HL-60/S4 (cell line): ENCODE measurements around the gene DTX4.

Source experiments
- in situ Hi-C: fragments of 300-500 bp; cut with MboI; formaldehyde crosslinking; loops from 2 replicates; pipeline ENCODE4 v1.14.3; 2022; ENCODE audit warnings: low sequenced_read_pairs

Gene DTX4

DNA sequence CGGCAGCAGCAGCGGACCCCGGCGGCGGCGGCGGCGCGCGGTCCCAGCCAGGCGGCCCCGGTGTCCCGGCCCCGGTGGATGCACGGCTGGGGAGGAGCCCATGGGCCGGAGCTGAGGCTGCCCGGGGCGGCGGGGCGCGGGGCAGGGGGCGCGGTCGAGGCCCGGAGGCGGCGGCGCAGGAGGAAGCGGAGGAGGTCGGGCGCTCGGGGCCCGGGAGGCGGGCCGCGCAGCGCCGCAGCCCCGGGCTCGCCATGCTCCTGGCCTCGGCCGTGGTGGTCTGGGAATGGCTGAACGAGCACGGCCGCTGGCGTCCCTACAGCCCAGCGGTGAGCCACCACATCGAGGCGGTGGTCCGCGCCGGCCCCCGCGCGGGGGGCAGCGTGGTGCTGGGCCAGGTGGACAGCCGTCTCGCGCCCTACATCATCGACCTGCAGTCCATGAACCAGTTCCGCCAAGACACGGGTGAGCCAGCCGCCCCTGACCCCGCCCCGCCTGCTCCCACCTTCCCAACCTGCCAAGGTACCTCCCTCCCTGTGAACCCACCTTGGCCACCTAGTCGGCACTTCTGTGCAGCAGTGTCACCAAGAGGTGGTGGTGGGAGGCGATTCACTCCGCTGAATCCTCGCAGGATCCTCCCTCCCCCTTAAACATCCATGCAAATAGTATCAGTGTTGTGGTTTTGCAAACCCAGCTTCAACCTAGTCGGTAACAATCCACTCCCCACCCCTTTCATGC lies 580 bp downstream of the DTX4 start:
- in situ Hi-C loops = no loop called here

DNA sequence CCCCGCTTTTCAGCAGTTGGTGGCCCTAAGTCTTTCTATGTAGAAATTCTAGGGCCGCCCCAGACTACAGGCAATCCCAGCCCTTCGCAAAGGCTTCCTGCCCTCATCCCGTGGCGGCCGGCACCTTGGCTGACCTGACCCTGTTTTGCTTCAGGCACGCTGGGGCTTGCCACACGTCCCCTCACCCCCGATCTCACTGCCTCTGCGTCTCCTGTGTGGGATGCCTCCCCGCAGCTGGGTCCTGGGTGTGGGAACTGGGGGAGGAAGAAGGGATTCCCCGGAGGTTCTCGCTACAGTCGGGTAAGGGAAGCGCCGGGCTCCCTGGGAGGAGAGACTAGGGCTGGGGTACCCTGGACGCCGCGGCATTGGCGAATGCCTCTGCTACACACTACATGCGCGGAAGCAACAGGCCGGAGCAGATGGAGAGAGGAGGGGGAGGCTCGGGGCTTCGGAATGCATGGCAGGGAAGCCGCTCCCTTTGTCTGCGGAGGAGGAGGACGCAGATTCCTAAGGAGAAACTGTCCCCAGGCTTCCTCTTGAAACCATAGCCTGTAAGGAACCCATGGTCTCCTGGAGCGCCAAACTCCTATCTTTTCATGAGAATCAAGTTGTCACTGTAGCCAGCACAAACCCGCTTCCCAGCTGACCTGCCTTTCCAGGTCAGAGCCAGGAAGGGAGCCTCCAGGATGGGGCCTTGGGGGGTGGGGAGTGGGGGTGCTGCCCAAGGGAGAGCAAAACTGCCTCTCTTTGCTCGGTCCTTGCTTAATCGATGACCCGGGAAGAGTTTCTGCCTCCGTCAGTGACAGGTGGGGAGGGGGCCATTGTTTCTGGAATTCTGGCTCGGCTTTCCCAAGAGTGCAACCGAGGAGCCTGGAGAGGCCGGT lies 1.4 kb downstream of the DTX4 start:
- in situ Hi-C loops = no loop called here

- in situ Hi-C loops = no loop called here
Observed at GRCh38 chr11:59173964-59174663, 2.2 kb downstream of the DTX4 start.

GRCh38 chr11:59174664-59175033 lies 2.7 kb downstream of the DTX4 start:
- in situ Hi-C loops = no loop called here

DNA sequence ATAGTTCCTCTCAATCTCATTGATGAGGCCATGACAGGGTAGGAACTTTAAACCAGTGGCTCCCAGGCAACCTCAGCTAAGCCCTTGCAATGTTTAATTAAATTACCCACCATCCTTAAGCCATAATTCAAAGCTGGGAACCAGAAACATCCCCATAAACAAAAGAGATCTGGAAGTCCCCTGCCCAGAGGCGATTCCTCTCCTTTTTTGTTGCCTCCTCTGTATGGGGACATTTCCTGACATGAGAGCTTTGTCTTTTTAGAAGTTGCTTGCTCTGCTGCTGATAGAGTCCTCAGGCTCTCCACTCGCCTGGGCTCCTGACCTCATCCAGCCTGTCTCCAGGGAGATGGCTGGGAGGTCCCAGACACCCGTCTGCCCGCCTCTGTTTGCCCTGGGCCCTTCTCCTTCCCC lies 3.2 kb downstream of the DTX4 start:
- in situ Hi-C loops = no loop called here

DNA sequence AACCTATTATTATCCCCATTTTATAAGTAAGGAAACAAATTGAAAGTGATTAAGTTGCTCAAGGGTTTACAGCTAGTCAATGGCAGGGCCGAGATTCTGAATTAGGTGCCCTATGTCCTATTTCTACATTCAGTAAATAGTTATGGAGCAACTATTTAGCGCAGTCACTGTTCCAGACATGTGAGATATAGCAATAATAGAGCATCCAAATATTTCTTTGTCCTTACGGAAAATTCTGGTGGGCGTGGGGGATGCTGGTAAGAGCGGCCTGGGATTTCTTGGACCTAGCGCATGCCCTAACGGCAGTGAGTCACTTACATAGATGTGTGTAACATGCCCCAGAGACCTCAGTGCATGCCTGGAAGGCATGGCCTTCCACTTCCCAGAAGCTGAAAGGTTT lies 4.4 kb downstream of the DTX4 start:
- in situ Hi-C loops = no loop called here

- in situ Hi-C loops = no loop called here
Observed at GRCh38 chr11:59178402-59178801, 6.5 kb downstream of the DTX4 start.

DNA sequence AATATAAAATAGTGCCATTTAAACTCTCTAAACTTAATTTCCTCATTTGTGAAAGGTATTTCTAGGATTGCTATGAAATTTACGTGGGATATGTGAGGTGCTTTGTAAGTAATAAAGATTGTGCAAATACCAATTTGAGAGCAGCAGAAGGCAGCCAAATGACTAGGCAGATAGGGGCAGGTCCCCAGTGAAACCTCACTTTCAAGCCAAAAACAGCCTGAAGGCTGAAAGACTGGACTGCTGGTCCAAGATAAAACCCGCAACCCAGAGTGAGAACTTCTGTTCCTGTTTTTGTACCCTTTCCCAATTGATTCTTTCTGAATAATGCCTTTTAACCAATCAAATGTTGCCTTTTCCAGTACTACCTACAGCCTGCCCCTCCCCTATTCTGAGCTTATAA lies 7.2 kb downstream of the DTX4 start:
- in situ Hi-C loops = no loop called here

DNA sequence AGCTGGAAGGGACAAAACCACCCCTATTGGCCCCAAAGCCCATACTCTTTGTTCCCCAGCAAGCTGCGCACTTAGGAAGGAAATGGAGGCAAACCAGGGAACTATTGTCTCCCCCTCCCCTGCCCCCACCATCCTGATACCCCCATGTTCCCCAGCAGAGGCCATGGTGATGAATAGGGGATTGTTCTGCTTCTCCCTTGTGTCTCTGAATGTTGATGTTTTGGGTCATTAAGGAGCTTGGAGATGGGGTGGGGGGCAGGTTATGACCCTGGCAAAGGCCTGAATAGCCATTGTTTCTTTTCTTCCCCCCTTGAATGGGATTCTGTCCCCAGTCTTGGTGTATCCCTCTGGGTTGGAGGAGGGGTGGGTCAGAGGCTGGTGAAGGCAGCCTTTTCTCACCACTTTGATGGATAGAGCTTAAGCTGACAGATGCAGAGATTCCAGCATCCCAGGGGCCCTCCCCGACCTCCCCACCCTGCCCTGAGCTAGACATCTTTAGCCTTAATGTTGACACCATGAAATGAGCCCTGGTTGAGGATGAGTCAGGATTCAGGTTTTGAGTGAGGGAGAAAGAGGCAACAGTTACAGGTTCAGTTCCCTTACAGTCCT lies 8.3 kb downstream of the DTX4 start:
- in situ Hi-C loops = no loop called here

DNA sequence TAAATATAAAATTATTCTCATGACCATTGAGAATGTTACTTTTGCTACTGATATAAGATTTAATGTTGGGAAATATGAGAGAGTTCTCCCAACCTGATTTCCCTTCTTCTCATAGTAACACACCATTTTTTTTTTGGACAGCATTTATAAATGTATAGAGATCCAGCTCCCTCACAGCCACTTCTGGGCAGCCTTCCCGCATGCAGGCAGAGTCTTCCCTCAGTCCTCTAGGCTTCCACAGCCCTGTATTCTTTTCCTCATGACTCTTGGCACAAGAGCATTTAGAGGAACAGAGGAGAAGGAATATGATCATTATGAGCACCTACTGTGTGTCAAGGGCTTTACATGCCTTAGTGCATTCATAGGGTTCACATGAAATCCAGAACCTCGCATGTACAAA lies 9.0 kb downstream of the DTX4 start:
- in situ Hi-C loops = no loop called here

GRCh38 chr11:59181746-59182456 lies 10.0 kb downstream of the DTX4 start:
- in situ Hi-C loops = no loop called here

DNA sequence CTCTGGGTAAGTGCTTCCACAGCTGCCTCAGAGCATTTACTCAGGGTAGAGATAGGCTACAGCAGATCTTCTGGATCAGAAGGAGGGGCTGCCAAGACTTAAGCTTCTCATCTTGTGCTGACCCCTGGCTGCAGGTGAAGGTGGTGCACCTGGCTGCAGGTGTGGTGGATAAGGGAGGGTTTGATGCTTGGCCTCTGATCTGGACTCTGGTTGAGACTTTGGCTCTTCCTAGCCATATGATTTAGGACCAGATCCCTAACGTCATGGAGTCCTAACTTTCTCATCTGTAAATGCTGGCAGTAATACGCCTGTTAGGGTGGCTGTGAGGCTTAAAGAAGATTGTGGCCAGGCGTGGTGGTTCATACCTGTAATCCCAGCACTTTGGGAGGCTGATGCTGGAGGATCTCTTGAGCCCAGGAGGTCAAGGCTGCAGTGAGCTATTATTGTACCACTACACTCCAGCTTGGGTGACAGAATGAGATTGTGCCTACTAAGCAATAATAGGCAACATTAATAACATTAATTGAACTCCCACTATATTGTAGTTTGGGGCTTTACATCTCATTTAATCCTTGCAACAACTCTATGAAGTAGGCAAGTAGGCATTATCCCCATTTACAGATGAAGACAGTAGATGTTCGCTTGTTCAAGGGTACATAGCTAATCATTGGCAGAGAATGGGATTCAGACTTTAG lies 10.7 kb downstream of the DTX4 start:
- in situ Hi-C loops = no loop called here

DNA sequence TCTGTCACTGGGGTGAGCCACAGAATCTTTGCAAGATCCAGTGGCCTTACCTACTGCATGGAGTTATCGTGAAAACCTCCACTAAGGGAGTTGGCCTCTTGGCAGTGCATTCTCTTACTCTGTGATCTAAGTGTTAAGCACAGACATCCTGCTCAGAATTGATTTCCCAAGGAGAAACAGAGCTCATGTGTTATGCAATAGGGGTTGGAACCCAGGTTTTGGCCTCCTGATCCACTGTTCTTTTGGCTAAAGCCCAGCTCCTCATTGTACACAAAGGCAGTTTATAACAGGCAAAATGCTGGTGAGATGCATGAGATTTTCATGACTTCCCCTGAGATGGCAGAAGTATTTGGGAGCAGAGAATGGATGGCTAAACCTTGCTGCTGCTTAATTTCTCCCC lies 11.8 kb downstream of the DTX4 start:
- in situ Hi-C loops = no loop called here

GRCh38 chr11:59184691-59185339 lies 12.9 kb downstream of the DTX4 start:
- in situ Hi-C loops = no loop called here

DNA sequence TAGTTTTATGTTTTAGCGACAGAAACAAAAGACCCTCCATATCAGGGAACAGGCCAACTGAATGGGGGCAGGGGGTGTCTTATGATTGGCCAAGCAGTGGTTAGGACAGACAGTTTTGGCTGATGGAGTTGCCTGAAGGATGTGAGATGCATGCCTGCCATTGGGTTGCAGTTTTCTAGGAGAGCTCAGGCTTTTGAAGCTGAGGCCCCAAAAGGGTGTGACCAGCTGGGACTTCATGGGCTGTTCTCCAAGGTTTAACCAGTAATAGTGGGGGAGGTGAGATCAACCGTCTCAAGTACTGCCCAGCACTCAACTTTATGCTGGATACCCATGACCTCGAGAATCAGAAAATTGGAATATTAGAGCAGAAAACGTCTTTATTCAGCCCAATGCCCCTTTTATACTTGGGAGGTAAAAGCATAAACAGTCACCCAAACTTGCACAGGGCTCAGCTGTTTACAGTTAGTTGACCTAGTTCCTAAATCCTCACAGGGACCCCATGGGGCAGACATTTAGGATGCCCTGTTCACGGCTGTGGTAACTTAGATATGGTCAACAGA lies 13.5 kb downstream of the DTX4 start:
- in situ Hi-C loops = no loop called here

GRCh38 chr11:59186130-59186594 lies 14.2 kb downstream of the DTX4 start:
- in situ Hi-C loops = no loop called here

DNA sequence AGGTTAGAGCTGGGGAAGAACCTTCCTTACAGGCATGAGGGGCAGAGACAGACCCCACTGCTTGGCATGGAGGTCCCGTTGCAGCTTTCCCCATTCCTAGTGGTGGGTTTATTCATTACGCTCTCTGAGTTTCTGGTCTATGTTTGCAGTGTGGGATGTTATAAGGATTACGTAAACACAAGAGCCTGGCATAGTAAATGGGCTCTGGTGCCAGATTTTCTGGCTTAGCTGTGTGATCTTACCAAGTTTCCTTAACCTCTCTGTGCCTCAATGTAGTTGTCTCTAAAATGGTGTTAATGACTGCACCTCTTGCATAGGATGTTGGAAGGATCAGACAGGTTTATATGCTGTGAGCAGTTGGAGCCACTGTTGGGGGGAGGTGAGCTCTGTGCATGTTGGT lies 15.1 kb downstream of the DTX4 start:
- in situ Hi-C loops = no loop called here

- in situ Hi-C loops = no loop called here
Observed at GRCh38 chr11:59187587-59187986, 15.7 kb downstream of the DTX4 start.

DNA sequence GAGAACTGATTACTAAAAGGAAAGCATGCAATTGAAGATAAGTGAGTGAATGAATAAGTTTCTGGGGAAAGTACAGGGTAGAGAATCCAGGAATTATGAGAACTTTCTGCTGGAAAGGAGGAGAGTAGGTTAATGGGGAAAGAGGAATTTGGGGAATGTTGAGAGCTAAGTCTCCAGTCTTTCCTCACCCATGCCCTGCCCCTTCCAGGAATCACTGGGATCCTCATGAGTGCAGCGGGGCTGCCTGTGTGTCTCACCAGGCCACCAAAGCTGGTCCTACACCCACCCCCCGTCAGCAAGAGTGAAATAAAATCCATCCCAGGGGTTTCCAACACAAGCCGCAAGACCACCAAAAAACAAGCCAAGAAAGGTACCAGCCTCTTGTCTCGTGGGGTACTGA lies 17.0 kb downstream of the DTX4 start:
- in situ Hi-C loops = no loop called here
